PC-9 (cell line): Measurements from ENCODE around the gene ZFP62. TPM values are rescaled to one million over a fixed set of nuclear protein-coding genes. Genes with fewer than 3 reads are reported as not detected.

Experiments
- BruUV-seq: library from RNA; stranded (reverse); fragments of 400-500 nt; replicated peaks from 2 replicates; lab custom pipeline; 2021; lab: Mats Ljungman, UMichigan
- CTCF ChIA-PET: fragments of 300-600 bp; sonication (Branson Sonifier 250); formaldehyde crosslinking; loops from one replicate; lab custom pipeline; 2022; ENCODE audit warnings: antibody characterized with exemption; lab: Charles Lee
- POLR2A ChIA-PET: fragments of 300-600 bp; sonication (Branson Sonifier 250); formaldehyde crosslinking; loops from one replicate; lab custom pipeline; 2022; ENCODE audit warnings: antibody characterized with exemption; ENCODE audit not compliant: unreplicated experiment; lab: Charles Lee
- DNase-seq, 2 experiments: peaks; one replicate each; pipeline versions ENCODE4 v3.0.0 to v3.0.0-alpha.2; 2015 to 2022; ENCODE audit warnings: mixed read lengths in 1 of 2
- H2AFZ ChIP-seq: fragments of 200-600 bp; sonication (generic); 2 replicates; pipeline ENCODE4 v1.8.1; 2017; ENCODE audit warnings: antibody characterized with exemption
- H3F3A ChIP-seq: fragments of 200-600 bp; sonication (generic); 2 replicates; pipeline ENCODE4 v1.8.1; 2017; ENCODE audit warnings: antibody characterized with exemption, mild to moderate bottlenecking, low read depth; ENCODE audit not compliant: insufficient read depth
- H3K27ac ChIP-seq: fragments of 200-600 bp; sonication (generic); 2 replicates; pipeline ENCODE4 v1.6.1; 2016; ENCODE audit warnings: mixed run types
- H3K27me3 ChIP-seq: fragments of 200-600 bp; sonication (generic); 2 replicates; pipeline ENCODE4 v1.6.1; 2016; ENCODE audit warnings: low read depth, mixed run types; ENCODE audit not compliant: insufficient read depth
- H3K36me3 ChIP-seq: fragments of 200-600 bp; sonication (generic); 2 replicates; pipeline ENCODE4 v1.6.1; 2016; ENCODE audit warnings: low read depth, mixed run types
- H3K4me1 ChIP-seq: fragments of 200-600 bp; sonication (generic); replicated peaks from 2 replicates; pipeline ENCODE4 v1.6.1; 2016; ENCODE audit warnings: mixed run types; ENCODE audit not compliant: insufficient read depth
- H3K4me2 ChIP-seq: fragments of 200-600 bp; sonication (generic); 2 replicates; pipeline ENCODE4 v1.6.1; 2017; ENCODE audit warnings: mixed run types
- H3K4me3 ChIP-seq: fragments of 200-600 bp; sonication (generic); 2 replicates; pipeline ENCODE4 v1.6.1; 2016; ENCODE audit warnings: mixed run types
- H3K79me2 ChIP-seq: fragments of 200-600 bp; sonication (generic); 2 replicates; pipeline ENCODE4 v1.6.1; 2017; ENCODE audit warnings: low read depth, mixed run types
- H3K9me2 ChIP-seq: fragments of 200-600 bp; sonication (generic); 2 replicates; pipeline ENCODE4 v1.8.1; 2017; ENCODE audit warnings: mild to moderate bottlenecking; ENCODE audit not compliant: insufficient read depth
- H3K9me3 ChIP-seq: fragments of 200-600 bp; sonication (generic); 2 replicates; pipeline ENCODE4 v1.8.1; 2016; ENCODE audit warnings: low read depth; ENCODE audit not compliant: insufficient read depth
- H4K20me1 ChIP-seq: fragments of 200-600 bp; sonication (generic); 2 replicates; pipeline ENCODE4 v1.8.1; 2017; ENCODE audit not compliant: insufficient read depth
- EZH2 ChIP-seq: fragments of 200-600 bp; sonication (generic); IDR thresholded peaks from 2 replicates; pipeline ENCODE4 v1.8.0; 2017; ENCODE audit warnings: antibody characterized with exemption, low read depth
- intact Hi-C: fragments of 100-400 bp; cut with micrococcal nuclease; formaldehyde crosslinking; loops from one replicate; pipeline ENCODE4 v1.10.0; 2022; ENCODE audit not compliant: unreplicated experiment
- total RNA-seq: library from RNA; stranded (reverse); gene quantifications from 2 replicates; pipeline ENCODE4 v1.2.3, GENCODE V29; 2021
- TF ChIP-seq, protein P1 (sequence below): fragments of 200-600 bp; sonication (generic); conservative IDR thresholded peaks from 2 replicates; pipeline ENCODE4 v1.6.1; 2017; ENCODE audit warnings: mixed run types, antibody characterized with exemption, mild to moderate bottlenecking, moderate library complexity

ZFP62 gene
- total RNA-seq, 1 experiment from 2014 or later: 57.3 TPM

DNA sequence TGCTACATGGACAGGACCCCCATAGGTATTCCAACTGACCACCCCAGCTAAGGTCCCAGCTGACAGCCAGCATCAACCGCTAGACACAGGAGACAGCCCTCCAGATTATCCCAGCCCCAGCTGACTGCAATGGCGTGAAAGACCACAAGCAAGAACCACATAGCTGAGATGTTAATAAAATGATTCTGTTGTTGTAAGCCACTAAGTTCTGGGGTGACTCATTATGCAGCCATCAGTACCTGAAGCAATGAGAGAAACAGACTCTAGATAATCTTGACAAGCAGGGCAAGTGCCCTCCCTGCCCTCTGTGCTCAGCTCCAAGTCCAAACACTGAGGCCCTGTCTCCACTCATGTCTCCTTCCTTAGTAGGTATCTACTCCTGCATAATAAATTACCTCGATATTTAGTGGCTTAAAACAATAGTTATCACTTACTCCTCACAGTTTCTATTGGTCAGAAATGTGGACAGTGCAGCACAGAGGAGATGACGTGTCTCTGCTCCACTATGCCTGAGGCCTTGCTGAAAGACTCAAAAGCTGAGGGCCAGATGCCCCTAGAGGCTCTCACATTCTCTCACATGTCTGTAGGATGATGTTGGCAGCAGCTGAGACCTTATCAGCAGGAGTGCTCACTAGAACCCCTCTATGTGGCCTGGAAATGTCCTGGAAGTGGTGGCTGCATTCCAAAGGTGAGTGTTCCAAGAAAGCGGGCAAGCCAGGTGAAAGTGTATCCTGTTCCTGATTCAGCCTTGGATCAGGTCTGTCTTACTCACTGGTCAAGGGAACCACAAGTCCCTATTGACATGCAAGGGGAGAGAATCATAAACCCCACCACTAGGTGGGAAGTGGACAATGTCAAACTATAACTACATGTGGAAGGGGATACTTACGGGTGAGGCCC, 60.9 kb downstream of the ZFP62 start:
- Histone ChIP-seq H3K4me1 (peaks cover 26% of the 10 kb centered on the region), H3K27ac (peak overlapping the region; percentile 30)

DNA sequence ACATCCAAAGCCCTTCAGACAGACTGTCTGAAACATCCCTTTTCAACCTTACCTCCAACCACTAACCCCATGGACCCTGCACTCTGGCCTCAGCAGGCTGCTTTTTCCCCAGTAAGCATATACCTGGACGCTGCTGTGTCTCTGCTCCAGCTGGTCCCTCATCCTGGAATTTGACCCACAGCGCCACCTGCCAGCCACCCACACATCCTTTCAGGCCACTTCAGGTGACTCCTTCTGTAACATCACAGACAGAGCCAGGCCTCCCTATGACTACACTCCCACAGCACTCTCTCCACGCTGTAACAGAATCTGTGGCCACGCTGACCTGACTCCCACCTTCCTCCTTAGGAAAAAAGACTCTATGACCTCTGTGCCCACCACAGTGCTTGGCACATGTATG, 61.9 kb downstream of the ZFP62 start:
- no peak overlapping the region; the same call in 1 of the 2 replicates for H3K4me2 ChIP-seq
- ChIA-PET CTCF (no interaction called here), POLR2A (no interaction called here)
- no TSS peak for BruUV-seq
- H3K9me2 ChIP-seq: no peaks in the 10 kb centered on the region
- H3F3A ChIP-seq: peaks cover 16% of the 10 kb centered on the region; the same call in 1 of the 2 replicates
- peaks cover 64% of the 10 kb centered on the region for H4K20me1 ChIP-seq
- peaks cover 73% of the 10 kb centered on the region for H3K79me2 ChIP-seq
- no peak for DNase-seq
- no peak overlapping the region for H3K27ac ChIP-seq
- 0 out of 2 replicates have a peak, but pooled peaks cover 4% of the 10 kb centered on the region for H3K36me3 ChIP-seq
- TF ChIP-seq, protein P1, sequence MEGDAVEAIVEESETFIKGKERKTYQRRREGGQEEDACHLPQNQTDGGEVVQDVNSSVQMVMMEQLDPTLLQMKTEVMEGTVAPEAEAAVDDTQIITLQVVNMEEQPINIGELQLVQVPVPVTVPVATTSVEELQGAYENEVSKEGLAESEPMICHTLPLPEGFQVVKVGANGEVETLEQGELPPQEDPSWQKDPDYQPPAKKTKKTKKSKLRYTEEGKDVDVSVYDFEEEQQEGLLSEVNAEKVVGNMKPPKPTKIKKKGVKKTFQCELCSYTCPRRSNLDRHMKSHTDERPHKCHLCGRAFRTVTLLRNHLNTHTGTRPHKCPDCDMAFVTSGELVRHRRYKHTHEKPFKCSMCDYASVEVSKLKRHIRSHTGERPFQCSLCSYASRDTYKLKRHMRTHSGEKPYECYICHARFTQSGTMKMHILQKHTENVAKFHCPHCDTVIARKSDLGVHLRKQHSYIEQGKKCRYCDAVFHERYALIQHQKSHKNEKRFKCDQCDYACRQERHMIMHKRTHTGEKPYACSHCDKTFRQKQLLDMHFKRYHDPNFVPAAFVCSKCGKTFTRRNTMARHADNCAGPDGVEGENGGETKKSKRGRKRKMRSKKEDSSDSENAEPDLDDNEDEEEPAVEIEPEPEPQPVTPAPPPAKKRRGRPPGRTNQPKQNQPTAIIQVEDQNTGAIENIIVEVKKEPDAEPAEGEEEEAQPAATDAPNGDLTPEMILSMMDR: no peak; the same call in 1 of the 2 replicates
- TF ChIP-seq EZH2: no peak
- H3K4me1 ChIP-seq: peaks cover 26% of the 10 kb centered on the region
- H3K9me3 ChIP-seq: no peaks in the 10 kb centered on the region
- H2AFZ ChIP-seq: no peak overlapping the region
- intact Hi-C loops: no loop called here
- H3K4me3 ChIP-seq: no peak overlapping the region
- no peaks in the 10 kb centered on the region for H3K27me3 ChIP-seq

More for the DNA sequence above, 60.9 kb downstream of the ZFP62 start:
- H3K79me2 ChIP-seq: peaks cover 74% of the 10 kb centered on the region
- H3K9me3 ChIP-seq: no peaks in the 10 kb centered on the region
- H3K27me3 ChIP-seq: no peaks in the 10 kb centered on the region
- POLR2A ChIA-PET: interaction anchor here (0.6 kb wide), 1 partner anchor 116 kb away, joined by 3 read pairs; no protein-coding TSS in a partner anchor
- no TSS peak for BruUV-seq
- DNase-seq: peak; percentile 40 to 52
- intact Hi-C loops: loop anchor here (1.0 to 10.0 kb wide), 3 partner anchors 15 to 425 kb away; partner anchors contain the start of genes TRIM41 and ZFP62
- H3K9me2 ChIP-seq: no peaks in the 10 kb centered on the region
- H4K20me1 ChIP-seq: peaks cover 58% of the 10 kb centered on the region
- CTCF ChIA-PET: no interaction called here
- H3K36me3 ChIP-seq: 0 out of 2 replicates have a peak, but pooled peaks cover 4% of the 10 kb centered on the region
- H3K4me3 ChIP-seq: no peak overlapping the region
- H3F3A ChIP-seq: peaks cover 16% of the 10 kb centered on the region; the same call in 1 of the 2 replicates
- H3K4me2 ChIP-seq: peak overlapping the region; percentile 78
- no peak overlapping the region for H2AFZ ChIP-seq
- TF ChIP-seq, protein P1: no peak
- no peak for TF ChIP-seq EZH2

DNA sequence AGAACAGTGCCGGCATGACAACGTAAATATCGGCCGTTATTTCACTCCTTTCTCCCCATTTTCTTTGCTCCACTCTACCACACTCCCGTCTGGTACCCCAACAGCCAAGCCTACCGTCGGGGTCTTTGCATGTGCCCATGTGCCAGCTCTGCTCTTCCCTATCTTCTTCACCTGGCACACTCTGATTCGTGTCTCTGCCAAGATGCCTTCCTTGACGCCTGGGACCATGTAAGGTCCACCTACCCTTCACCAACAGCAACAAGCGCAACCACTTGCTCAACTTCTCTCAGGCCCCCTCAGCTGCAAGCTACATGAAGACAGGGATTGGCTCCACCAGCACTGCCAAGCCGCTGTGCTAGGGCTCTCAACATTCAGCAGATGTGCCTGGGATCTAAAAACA, 62.9 kb downstream of the ZFP62 start:
- H3F3A ChIP-seq: peaks cover 16% of the 10 kb centered on the region; the same call in 1 of the 2 replicates
- H3K9me2 ChIP-seq: no peaks in the 10 kb centered on the region
- 0 out of 2 replicates have a peak, but pooled peaks cover 4% of the 10 kb centered on the region for H3K36me3 ChIP-seq
- H3K79me2 ChIP-seq: peaks cover 73% of the 10 kb centered on the region
- CTCF ChIA-PET: no interaction called here
- peaks cover 26% of the 10 kb centered on the region for H3K4me1 ChIP-seq
- intact Hi-C loops: no loop called here
- TF ChIP-seq, protein P1: no peak
- TF ChIP-seq EZH2: no peak
- no peak overlapping the region for H3K4me2 ChIP-seq
- peaks cover 67% of the 10 kb centered on the region for H4K20me1 ChIP-seq
- H2AFZ ChIP-seq: no peak overlapping the region
- no peaks in the 10 kb centered on the region for H3K9me3 ChIP-seq
- BruUV-seq: no TSS peak
- H3K27ac ChIP-seq: no peak overlapping the region
- no peaks in the 10 kb centered on the region for H3K27me3 ChIP-seq
- POLR2A ChIA-PET: interaction anchor here (0.6 kb wide), 1 partner anchor 29 kb away, joined by 3 read pairs; no protein-coding TSS in a partner anchor
- no peak for DNase-seq
- no peak overlapping the region for H3K4me3 ChIP-seq

Other genes starting within 250 kb of the ZFP62 start
- gene FLT4, start 211.7 kb downstream of the ZFP62 start, total RNA-seq: not detected in 2 replicates
- not detected in 2 replicates for gene OR2Y1, start 121.2 kb downstream of the ZFP62 start, total RNA-seq
- 96.6 and 103 TPM in 2 replicates for gene MGAT1, start 58.5 kb downstream of the ZFP62 start, total RNA-seq
- not detected in 2 replicates for gene BTNL8, start 37.9 kb upstream of the ZFP62 start, total RNA-seq
- gene BTNL3, start 127.6 kb upstream of the ZFP62 start, total RNA-seq: not detected in 2 replicates
- not detected in 2 replicates for gene BTNL9, start 179.0 kb upstream of the ZFP62 start, total RNA-seq